Measurements from ENCODE around the gene CLDN9. TPM values are rescaled to one million over a fixed set of nuclear protein-coding genes. Genes with fewer than 3 reads are reported as not detected.
"Not testable (repeated sequence)": the region's sequence is repeated elsewhere in the genome, so short reads cannot be mapped to it uniquely, and the experiment has no call there.

Gene CLDN9
- total RNA-seq, 1 experiment from 2014 or later: 1.3 TPM

DNA sequence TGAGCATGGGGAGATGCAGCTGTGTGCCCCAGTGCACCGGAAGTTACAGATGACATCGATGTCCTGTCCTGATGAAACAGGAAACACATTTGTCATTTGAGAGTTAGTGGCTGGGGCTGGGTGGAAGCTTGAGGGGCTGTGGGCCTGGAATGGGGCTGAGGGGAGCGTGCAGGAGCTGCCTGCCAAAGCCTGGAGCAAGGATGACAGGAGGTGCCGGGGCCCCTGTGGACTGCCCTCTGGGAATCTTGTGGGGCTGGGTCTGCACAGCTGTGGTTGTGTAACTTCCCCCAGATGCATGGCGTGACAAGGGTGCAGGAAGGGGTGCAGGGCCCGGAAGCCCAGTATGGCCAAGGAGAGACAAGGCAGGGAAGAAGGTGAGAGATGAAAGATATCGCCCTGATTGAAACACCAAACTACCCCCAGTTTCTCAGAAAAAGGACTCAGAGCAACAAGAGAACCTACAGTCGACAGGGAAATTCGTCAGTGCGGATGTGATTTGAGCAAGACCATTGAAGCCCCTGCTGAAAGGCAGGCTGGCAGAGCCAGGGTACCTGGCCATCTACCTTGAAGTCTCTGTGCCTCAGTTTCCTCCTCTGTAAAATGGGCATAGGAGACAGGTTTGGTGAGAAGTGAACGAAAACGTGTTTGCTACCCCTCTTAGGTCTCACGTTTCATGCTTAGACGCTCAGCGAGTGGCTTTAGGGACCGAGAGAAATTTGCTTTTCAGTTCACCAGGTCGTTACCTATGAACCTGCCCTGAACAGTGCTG, 42.4 kb downstream of the CLDN9 start:
- Mint-ChIP-seq H3K4me3 (peak overlapping the region in 1 of 2 experiments; percentile 25; a peak in 2 of 5 replicates), H3K4me1 (peaks cover 21 to 38% of the 10 kb centered on the region in 2 experiments)
- no peak overlapping the region for H3T11ph ChIP-seq (ENCODE audit: low read length)

DNA sequence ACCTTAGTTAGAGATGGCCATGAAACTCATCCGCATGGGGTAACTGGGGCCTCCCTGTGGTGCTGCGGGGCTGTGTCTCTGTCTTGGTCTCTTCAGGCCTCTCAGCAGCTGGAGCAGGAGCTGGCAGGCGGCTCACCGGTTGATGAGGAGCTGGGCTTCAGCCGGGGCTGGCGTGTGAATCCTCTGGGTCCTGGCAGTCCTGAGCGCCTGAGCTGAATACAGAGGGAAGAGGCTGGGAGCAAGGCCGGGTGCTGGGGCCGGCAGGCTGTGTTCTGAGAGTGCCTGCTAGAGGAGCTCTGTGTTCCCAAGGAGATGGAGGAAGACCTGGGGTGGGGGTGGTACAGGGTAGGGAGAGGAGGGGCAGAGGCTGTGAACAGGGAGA, 43.0 kb downstream of the CLDN9 start:
- not testable (repeated sequence) for H3K27ac ChIP-seq (ENCODE audit: insufficient read length, low read depth, low read length); H3K56ac ChIP-seq (ENCODE audit: insufficient read length, low read depth, low read length); H3K4ac ChIP-seq (ENCODE audit: low read depth, low read length); H2BK120ac ChIP-seq (ENCODE audit: low read depth, low read length, poor library complexity, severe bottlenecking); H3T11ph ChIP-seq (ENCODE audit: low read length); H3K9ac ChIP-seq (ENCODE audit: extremely low read depth, insufficient read length, low read length); H4K20me1 ChIP-seq (ENCODE audit: control insufficient read depth, insufficient read depth, insufficient read length); H4K5ac ChIP-seq (ENCODE audit: insufficient read length, low read depth, low read length); H3K27me3 ChIP-seq (ENCODE audit: insufficient read depth, low read length); H2BK15ac ChIP-seq (ENCODE audit: low read depth, low read length); H2AFZ ChIP-seq (ENCODE audit: low read length); H4K91ac ChIP-seq (ENCODE audit: insufficient read length, low read depth, low read length); H3K4me1 ChIP-seq (ENCODE audit: insufficient read depth, low read length); H2AK5ac ChIP-seq (ENCODE audit: insufficient read length, low read length); H2BK12ac ChIP-seq (ENCODE audit: insufficient read length, low read depth, low read length); H3K18ac ChIP-seq (ENCODE audit: insufficient read length, low read depth, low read length); H4K8ac ChIP-seq (replicated peaks; ENCODE audit: insufficient read length, low read depth, low read length); H3K79me2 ChIP-seq (ENCODE audit: insufficient read depth, low read length); H3K9me3 ChIP-seq (ENCODE audit: control insufficient read depth, low read depth, low read length); H3K9me3 Mint-ChIP-seq; H3K14ac ChIP-seq (ENCODE audit: insufficient read depth, low read length); H3K4me2 ChIP-seq (ENCODE audit: insufficient read depth, insufficient read length, low read length); H3K23ac ChIP-seq (ENCODE audit: insufficient read length, low read depth, low read length); DNase-seq; H2BK20ac ChIP-seq (ENCODE audit: low read depth, low read length, poor library complexity, severe bottlenecking); H3K79me1 ChIP-seq (ENCODE audit: insufficient read depth, low read depth, low read length, poor library complexity, severe bottlenecking); H2BK5ac ChIP-seq (ENCODE audit: insufficient read length, low read length)
- Mint-ChIP-seq H3K4me3 (peak overlapping the region in 1 of 2 experiments; percentile 25; a peak in 2 of 5 replicates), H3K27ac (peak overlapping the region in 2 of 3 experiments; percentile 77 to 87; a peak in 2 of 7 replicates), H3K27me3 (ENCODE audit: low read depth) (peaks cover 37% of the 10 kb centered on the region), H3K4me1 (peaks cover 26 to 41% of the 10 kb centered on the region in 2 experiments), H3K36me3 (ENCODE audit: insufficient read depth in 1 of 3, low read depth in 3 of 3) (peaks cover 14 to 37% (median 19%) of the 10 kb centered on the region in 3 experiments)
- peaks cover 14% of the 10 kb centered on the region for H3K23me2 ChIP-seq (ENCODE audit: insufficient read length, low read depth, low read length, poor library complexity, severe bottlenecking)
- WGBS (ENCODE audit: extremely low coverage, insufficient read length, low lambda C conversion rate): no CpG with 5 or more reads among the region's 9 CpGs

More for the DNA sequence above, 42.4 kb downstream of the CLDN9 start:
- no peak overlapping the region for H2BK15ac ChIP-seq (ENCODE audit: low read depth, low read length)
- no peaks in the 10 kb centered on the region for H3K9me3 ChIP-seq (ENCODE audit: control insufficient read depth, low read depth, low read length)
- H3K79me1 ChIP-seq (ENCODE audit: insufficient read depth, low read depth, low read length, poor library complexity, severe bottlenecking): no peaks in the 10 kb centered on the region
- no peak overlapping the region for H3K23ac ChIP-seq (ENCODE audit: insufficient read length, low read depth, low read length)
- H3K27me3 ChIP-seq (ENCODE audit: insufficient read depth, low read length): peaks cover 2% of the 10 kb centered on the region; the same call in 1 of the 2 replicates
- no peak overlapping the region; a peak in 1 of 7 replicates for H3K27ac Mint-ChIP-seq
- no peak overlapping the region for H3K14ac ChIP-seq (ENCODE audit: insufficient read depth, low read length)
- no CpG with 5 or more reads among the region's 17 CpGs for WGBS (ENCODE audit: extremely low coverage, insufficient read length, low lambda C conversion rate)
- no peak overlapping the region for H2BK20ac ChIP-seq (ENCODE audit: low read depth, low read length, poor library complexity, severe bottlenecking)
- H3K36me3 Mint-ChIP-seq (ENCODE audit: insufficient read depth in 1 of 3, low read depth in 3 of 3): peaks cover 19 to 43% (median 20%) of the 10 kb centered on the region in 3 experiments
- no peaks in the 10 kb centered on the region for H3K79me2 ChIP-seq (ENCODE audit: insufficient read depth, low read length)
- H2AFZ ChIP-seq (ENCODE audit: low read length): no peak overlapping the region
- H2BK5ac ChIP-seq (ENCODE audit: insufficient read length, low read length): no peak overlapping the region
- H4K8ac ChIP-seq (replicated peaks; ENCODE audit: insufficient read length, low read depth, low read length): no peak overlapping the region
- no peaks in the 10 kb centered on the region for H4K20me1 ChIP-seq (ENCODE audit: control insufficient read depth, insufficient read depth, insufficient read length)
- H2BK120ac ChIP-seq (ENCODE audit: low read depth, low read length, poor library complexity, severe bottlenecking): no peak overlapping the region
- H2BK12ac ChIP-seq (ENCODE audit: insufficient read length, low read depth, low read length): no peak overlapping the region
- DNase-seq: no peak
- TF ChIP-seq, protein P1, sequence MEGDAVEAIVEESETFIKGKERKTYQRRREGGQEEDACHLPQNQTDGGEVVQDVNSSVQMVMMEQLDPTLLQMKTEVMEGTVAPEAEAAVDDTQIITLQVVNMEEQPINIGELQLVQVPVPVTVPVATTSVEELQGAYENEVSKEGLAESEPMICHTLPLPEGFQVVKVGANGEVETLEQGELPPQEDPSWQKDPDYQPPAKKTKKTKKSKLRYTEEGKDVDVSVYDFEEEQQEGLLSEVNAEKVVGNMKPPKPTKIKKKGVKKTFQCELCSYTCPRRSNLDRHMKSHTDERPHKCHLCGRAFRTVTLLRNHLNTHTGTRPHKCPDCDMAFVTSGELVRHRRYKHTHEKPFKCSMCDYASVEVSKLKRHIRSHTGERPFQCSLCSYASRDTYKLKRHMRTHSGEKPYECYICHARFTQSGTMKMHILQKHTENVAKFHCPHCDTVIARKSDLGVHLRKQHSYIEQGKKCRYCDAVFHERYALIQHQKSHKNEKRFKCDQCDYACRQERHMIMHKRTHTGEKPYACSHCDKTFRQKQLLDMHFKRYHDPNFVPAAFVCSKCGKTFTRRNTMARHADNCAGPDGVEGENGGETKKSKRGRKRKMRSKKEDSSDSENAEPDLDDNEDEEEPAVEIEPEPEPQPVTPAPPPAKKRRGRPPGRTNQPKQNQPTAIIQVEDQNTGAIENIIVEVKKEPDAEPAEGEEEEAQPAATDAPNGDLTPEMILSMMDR (conservative IDR thresholded peaks at IDR 0.05): no peak
- no peak overlapping the region for H3K4ac ChIP-seq (ENCODE audit: low read depth, low read length)
- H3K27ac ChIP-seq (ENCODE audit: insufficient read length, low read depth, low read length): no peak overlapping the region
- H3K27me3 Mint-ChIP-seq (ENCODE audit: low read depth): peaks cover 37% of the 10 kb centered on the region
- no peak overlapping the region for H3K4me2 ChIP-seq (ENCODE audit: insufficient read depth, insufficient read length, low read length)
- H3K9ac ChIP-seq (ENCODE audit: extremely low read depth, insufficient read length, low read length): no peak overlapping the region
- H3K9me3 Mint-ChIP-seq: no peaks in the 10 kb centered on the region; a peak in 2 of 5 replicates
- no peak overlapping the region for H4K5ac ChIP-seq (ENCODE audit: insufficient read length, low read depth, low read length)
- peaks cover 14% of the 10 kb centered on the region for H3K23me2 ChIP-seq (ENCODE audit: insufficient read length, low read depth, low read length, poor library complexity, severe bottlenecking)
- no peak overlapping the region for H3K18ac ChIP-seq (ENCODE audit: insufficient read length, low read depth, low read length)
- no peak overlapping the region for H4K91ac ChIP-seq (ENCODE audit: insufficient read length, low read depth, low read length)
- no peaks in the 10 kb centered on the region for H3K4me1 ChIP-seq (ENCODE audit: insufficient read depth, low read length)
- H3K56ac ChIP-seq (ENCODE audit: insufficient read length, low read depth, low read length): no peak overlapping the region
- no peak overlapping the region for H2AK5ac ChIP-seq (ENCODE audit: insufficient read length, low read length)
